NCI-H1092 treated with DMSO at 0.1 percent for 48 hours (cell line): ENCODE results near the gene B3GALNT2.

Experiments
- DNase-seq: peaks from one replicate; lab custom pipeline; 2025; lab: John Stamatoyannopoulos, UW

Gene B3GALNT2

DNA sequence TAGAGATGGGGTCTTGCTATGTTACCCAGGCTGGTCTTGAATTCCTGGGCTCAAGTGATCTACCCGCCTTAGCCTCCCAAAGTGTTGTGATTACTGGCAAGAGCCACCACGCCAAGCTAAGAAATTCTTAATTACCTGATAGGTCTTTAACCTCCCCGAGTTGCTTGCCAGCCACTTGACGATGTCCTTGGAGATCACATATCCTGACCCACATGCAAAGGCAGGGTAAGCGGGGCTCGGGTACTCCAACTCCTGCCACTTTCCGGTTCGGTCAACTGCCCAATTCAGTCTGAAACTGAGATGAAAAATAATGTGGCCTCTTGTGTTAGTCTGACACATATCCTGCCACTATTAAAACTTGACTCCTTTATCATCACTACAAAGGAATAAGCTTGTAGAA, 50.2 kb downstream of the B3GALNT2 start:
- DNase-seq, result no peak

DNA sequence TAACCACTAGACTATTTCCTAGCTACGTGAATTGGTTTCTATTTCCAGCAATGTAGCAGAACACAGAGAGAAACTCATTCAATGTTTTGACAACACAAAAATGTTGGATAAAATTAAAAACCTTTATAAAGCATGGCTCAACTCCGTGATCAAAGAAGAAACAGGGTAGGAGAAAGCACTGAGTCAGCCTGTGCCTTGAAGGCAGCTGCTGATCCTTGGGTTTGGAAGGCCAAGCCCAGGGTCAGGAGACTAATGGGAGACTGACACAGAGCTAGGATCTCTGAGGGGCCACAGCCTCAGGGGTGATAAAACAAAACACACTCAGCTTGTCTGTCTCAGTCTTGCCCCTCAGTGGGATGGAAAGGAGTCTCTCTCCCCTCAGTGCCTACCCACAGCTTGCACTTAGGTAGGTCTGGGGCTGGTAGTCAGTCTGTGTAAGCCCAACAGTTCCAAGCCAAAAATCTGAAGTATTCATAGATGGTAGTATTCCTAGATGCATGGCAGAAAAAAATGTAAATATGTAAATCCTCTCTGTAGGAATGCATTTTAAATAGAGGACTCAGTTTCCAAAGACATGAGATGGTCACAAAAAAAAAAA, 53.3 kb downstream of the B3GALNT2 start:
- DNase-seq, result no peak

DNA sequence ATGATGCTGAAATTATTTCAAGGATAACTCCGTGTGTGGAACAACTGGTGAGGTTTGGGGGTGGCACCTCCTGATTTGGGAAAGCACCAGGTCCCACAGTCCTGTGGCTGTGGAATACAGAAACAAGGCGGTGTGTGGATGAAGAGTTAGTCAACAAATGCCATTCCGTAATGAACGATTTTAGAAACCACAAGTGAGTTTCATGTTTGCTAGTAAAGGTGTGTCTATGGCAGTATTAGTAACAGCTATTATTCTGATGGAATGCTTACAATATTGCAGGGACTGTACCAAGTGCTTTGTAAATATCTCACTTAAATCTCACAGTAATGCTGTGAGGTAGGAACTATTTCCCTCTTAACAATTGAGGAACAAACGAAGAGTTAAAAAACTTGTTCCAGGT, 53.8 kb downstream of the B3GALNT2 start:
- no peak for DNase-seq

DNA sequence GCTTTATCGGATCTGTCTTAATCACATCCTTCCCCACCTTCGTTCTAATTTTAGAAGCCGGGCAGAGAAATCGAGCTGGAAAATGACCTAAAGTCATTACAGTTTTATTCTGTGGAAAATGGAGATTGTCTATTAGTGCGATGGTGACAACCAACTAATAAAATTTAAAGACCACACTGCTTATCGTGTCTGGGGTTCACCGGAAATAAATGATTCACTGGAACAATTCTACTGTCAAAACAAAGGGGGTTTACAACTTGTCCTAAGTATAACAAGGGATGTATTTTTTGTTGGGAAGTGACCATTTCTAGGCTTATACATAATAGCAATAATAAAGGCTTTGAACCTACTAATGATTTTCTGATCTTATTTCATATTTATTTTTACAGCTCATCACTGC, 55.6 kb downstream of the B3GALNT2 start:
- DNase-seq, result no peak

DNA sequence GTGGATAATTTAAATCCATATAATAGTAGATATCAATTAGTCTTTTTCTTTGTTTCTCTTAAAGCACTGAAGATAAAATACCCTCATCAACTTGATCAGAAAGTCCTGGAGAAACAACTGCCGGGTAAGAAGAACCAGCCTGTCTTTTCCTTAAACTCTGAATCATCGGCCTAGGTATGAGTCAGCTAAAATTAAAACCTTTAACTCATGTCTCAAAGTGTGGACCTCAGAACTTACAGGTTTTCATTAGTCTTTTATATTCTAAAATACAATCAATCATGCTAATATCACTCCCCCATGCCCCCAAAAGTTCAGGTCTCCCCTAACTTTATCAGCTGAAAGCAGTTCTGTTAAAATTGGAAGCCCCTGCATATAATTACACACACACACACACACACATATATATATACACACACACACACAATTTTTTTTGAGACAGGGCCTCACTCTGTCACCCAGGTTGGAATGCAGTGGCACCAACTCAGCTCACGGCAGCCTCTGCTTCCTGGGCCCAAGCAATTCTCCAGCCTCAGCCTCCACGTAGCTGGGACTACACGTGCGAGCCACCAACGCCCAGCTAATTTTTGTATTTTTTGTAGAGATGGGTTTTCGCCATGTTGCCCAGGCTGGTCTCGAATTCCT, 61.3 kb downstream of the B3GALNT2 start:
- DNase-seq, result no peak

DNA sequence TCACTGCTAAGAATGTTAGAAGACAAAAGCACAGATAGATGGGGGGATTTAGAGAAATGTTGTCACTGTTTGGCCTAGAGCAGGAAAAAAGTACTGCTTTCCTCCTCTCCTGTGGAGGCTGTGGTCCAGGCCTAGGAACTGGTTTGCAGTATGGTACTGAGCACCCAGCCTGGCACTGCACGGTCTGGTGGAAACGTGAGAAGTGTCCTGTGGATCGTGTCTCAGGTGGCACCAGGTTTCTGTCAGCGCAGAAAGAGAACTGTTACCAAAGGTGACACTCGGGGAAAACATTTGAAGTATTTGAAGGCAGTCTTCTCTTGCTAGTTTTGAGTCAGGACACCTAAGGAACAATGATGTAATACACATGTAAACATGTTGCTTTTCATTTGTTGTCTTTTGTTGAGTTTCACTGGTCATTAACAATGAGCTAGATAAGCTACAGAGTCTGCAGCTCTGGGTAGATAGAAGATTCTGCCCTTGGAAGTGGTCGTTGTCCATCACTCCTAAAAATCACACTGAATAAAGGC, 63.0 kb downstream of the B3GALNT2 start:
- DNase-seq, result no peak

DNA sequence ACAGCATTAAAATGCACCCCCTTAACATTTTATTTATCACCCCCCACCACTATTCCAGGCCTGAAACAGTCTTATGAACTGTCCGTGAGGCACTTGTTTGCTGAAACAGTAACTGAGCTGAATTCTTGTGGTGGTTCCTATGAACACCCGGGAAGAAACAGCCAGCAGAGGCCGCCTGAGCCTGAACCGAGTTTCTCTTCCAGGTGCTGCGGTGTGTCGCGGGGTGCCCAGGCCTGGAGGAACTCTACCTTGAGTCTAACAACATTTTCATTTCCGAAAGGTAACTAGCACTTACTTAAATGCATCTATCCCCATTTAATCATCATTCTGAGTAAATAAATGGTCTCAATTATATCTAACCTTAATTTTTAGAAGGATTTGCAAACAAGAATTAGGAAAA, 70.3 kb downstream of the B3GALNT2 start:
- DNase-seq, result no peak

DNA sequence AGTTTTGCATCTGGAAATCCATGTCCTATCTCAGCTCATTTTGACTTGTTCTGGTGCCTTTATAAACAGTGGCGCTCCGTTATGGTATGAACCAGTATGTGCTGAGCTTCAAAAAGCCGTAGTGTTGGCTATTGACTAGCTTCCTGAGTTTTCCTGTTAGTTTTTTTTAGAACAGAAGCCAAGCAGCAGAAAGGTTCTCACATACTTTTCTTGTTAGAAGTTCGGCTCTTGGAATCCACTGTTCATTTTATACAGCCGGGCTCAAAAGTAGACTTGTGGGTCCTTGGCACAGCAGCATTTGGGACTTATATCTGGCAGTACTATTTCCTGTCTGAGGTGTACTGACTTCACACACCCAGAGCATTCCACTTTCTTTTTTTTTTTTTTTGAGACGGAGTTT, 73.3 kb downstream of the B3GALNT2 start:
- no peak for DNase-seq

DNA sequence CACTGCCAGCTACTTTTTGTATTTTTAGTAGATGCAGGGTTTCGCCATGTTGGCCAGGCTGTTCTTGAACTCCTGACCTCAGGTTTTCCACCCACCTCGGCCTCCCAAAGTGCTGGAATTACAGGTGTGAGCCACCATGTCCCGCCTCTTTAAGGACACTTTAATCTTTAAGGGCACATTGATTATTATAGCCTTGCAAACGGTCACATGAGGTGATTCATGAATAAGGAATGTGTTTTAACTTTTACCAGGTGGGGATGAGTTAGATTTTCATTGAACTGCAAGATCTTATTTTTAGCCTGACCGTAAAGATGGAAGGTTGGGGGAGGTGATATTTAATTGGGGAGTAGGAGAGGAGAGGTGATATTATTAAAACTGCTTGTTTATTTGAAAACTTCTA, 75.1 kb downstream of the B3GALNT2 start:
- DNase-seq, result no peak

DNA sequence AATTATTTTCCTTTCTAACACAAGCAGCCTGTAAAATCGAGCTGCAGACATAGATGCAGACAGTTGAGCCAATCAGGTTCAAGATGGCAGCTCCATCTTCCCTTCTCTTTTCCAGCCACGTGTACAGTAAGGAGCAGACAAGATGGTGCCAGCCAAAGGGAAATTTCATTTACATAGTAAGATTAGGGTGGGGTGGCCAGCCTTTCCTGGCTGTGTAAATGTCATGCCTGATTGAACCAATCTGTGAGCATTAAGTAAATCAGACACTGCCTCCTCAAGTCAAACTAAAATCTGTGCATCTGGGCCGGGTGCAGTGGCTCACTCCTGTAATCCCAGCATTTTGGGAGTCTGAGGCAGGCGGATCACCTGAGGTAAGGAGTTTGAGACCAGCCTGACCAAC, 76.8 kb downstream of the B3GALNT2 start:
- DNase-seq, result no peak

DNA sequence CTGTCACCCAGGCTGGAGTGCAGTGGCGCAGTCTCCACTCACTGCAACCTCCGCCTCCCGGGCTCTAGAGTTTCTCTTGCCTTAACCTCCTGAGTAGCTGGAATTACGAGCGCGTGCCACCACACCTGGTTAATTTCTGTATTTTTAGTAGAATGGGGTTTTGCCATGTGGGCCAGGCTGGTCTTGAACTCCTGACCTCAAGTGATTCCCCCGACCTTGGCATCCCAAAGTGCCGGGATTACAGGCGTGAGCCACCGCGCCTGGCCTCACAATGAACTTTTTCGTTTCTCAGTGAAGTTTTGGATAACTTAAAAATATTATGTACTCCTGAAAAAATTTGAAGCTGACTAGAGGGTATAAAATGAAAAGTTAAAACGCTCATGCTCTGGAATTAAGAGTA, 77.6 kb downstream of the B3GALNT2 start:
- no peak for DNase-seq

DNA sequence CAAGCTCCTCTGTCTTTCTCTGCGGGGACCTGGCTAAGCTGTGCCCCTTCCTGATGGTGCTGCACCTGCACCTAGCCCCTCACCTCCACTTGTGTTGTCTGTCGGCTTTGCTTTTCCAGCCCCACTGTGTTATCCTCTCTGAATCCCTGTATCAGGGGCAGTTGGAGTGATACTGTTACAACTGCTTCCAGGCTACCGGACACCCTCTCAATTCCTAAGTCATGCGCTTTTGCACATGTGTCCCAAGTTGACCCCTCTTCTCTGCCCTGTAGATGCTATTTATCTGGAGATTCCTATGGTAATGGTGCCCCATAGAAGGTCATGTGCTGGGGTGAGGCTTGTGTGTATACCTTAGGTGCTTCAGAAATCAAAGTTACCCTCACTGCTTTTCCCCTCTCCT, 78.1 kb downstream of the B3GALNT2 start:
- DNase-seq, result no peak

DNA sequence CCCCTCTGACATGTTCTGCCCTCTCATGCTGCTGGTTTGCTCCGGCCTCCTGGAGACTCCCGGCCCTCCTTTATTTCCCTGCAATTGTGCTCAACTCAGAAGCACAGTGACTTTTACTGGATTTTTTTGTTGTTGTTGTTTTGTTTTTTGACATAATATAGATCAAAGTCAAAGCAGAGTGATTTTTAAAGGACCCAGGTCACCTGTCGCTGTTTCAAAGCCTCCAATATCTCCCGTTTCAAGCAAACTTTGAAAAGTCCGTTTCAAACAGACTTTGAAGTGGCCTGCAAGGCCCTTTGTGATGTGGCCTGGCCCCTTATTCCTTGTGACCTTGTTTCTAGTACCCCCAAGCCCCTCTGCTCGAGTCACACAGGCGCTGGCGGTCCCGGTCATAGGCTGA, 78.9 kb downstream of the B3GALNT2 start:
- no peak for DNase-seq

DNA sequence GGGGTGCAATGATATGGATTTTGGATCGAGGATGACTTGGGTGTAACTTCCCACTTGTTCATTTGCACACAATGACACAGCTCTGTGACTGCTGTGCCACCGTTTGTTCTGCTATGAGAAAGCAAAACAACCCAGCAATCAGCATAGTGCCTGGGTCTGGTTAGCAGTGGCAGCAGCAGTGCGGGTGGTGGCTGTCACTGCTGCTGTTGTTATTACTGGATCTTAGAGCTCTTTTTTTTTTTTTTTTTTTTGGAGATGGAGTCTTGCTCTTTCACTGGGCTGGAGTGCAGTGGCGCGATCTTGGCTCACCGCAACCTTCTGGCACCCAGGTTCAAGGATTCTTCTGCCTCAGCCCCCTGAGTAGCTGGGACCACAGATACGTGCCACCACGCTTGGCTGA, 80.2 kb downstream of the B3GALNT2 start:
- DNase-seq, result no peak

DNA sequence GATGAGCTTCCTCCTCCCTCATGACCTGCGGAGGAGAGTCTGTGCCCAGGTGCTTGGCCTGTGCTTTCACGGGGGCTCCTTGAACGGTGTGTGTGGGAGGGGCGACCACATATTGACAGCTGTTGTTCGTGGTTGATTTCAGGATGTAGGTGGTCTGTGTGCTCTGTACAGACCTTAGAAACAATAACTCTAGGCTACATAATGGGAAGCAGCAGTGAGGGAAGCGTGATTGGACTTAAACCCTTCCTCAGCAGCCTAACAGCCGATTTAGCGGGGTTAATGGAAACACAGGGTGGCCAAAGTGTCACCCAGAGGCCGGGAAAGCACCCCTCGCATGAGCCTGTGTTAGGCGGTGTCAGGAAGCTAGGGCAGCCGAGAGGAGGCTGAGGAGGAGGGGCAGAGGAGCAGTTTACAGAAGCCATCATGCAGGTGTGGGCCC, 81.0 kb downstream of the B3GALNT2 start:
- DNase-seq, result no peak

DNA sequence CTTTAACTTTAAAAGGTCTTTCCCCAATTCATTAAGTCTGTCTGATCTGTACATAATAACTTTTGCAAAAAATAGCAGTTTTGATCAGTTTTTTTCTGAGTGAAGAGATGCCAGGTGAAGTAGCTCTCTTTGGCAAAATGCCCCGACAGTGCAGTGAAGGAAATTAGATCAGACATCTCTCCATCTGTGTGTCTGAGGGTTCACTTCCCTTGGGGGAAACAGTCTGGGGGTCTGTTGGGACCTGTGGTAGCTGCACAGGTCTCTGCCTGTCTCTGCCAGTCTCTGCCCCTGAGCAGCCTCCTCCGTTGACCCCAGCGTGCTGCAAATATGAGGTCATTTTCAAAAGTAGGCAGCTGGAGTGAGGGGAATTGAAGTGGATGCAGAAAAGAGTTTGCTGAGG, 82.5 kb downstream of the B3GALNT2 start:
- DNase-seq, result no peak

DNA sequence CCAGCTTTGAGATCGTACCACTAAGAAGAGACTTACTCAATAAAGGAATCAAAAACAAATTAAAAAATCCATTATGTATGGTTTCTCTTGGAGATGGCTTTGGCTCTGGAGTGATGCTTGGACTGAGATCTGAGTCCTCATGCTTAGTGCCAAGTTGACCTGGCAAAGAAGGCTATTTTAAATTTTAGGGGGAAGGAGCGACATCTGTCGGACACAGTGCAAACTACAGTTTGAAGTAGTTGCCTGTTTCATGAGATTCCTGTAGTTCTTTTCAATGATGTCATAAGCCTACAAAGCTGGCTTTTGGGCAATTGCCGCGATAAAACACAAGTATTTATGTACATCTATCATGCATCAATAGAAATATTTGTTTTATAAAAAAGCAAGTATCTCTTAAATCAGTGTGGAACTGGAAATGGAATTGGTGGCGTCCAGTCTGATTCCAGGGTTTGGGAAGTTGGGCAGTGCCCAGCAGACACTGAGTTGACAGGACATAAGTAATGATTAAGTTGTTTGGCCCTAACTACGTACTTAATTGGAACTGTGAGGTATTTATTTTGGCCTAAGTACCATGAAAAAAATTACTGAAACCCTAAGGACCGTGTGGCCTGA, 87.1 kb downstream of the B3GALNT2 start:
- DNase-seq, result peak; percentile 59

DNA sequence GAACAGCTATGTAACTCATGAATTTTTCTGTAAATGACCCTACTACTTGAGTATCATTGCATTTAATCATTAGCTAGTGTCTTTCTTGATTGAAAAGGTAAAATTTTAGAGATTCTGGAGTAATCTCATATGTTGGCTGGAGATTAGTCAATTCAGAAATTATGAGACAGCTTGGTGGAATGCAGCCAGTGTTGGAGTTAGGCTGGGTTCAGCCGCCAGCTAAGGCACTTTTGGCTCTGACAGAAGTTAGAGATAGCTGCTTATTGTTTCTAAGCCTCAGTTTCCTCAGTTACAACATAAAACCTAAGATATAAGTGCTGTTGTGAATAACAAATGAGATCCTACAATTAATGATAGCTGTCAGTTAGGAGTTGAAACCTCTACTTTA, 87.6 kb downstream of the B3GALNT2 start:
- DNase-seq, result no peak

DNA sequence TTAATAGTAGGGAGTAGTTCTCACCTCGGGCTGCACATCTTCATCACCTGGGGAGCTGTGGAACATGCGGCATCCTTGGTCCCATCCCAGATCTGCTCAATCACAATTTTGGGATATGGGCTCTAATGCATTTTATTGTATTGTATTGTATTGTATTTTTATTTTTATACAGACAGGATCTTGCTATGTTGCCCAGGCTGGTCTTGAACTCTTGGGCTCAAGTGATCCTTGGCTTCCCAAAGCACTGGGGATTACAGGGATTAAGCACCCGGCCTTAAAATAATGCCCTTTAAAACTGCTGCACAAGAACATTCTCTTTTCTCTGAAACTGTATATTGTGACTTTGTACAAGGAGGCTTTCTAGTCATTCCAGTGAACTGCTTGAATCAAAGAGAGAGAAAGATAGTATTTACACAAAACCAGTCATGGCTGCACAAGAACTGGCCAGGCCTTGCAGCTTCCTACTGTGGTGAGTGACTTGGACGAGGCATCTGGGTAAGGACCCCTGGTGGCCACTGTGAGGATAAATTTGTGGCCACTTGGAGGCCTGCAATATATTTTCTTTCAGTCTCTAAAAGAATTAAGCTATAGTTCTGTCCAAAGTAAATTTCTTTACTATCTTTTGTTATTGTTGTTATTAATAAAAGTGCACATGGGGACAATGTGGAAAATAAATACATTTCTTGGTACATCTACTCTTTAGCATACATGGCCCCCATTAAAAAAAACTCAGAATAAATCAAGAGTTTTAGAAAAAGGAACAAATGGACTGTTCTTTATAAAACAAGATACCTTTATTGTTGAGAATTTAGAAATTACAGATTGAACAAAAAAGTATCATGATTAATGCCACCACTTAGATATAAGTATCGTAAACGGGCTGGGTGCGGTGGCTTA, 89.0 kb downstream of the B3GALNT2 start:
- peak; percentile 57 for DNase-seq

DNA sequence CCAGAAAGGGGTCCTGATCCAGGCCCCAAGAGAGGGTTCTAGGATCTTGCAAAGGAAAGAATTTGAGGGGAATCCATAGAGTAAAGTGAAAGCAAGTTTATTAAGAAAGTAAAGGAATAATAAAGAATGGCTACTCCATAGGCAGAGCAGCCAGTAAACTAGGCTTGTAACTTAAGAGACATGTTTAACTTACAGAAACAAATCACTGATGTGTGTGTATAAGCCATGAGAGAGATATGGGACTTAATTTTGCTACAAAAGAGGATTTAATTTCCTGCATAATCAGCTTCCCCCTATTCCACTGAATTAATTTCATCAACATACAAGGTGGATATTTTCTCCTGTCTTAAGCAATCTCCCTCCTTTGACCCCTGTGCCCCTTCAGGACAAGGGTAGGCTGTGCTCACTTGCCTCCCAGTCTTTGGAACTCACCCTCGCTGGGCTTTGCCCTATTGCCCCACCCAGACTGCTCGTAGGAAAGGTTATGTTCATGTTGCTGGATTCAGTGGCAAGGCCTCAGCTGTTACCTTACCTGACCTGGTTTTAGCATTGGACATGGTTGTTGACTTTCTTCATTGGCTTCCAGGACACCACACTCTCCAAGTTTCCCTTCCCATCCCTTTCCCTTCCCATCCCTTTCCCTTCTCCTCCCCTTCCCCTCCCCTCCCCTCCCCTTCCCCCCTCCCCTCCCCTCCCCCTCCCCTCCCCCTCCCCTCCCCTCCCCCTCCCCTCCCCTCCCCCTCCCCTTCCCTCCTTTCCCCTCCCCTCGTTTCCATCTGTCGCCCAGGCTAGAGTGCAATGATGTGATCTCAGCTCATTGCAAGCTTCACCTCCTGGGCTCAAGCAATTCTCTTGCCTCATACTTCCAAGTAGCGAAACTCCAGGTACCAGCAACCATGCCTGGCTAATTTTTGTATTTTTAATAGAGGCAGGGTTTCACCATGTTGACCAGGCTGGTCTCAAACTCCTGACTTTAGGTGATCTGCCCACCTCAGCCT, 92.5 kb downstream of the B3GALNT2 start:
- DNase-seq, result no peak

DNA sequence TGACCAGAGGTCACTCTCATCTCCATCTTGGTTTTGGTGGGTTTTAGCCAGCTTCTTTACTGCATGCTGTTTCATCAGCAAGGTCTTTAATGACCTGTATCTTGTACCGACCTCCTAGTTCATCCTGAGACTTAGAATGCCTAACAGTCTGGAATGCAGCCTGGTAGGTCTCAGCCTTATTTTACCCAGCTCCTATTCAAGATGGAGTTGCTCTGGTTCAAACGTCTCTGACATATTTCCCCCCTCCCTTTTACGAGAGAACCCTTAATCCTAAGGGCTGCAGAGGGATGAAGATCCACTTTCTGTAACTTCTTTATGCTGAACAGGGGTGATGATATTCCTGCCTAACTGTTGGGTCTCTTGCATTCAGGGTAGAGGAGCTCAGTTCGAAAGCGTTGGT, 93.8 kb downstream of the B3GALNT2 start:
- DNase-seq, result no peak
